DMS 273 (cell line): ENCODE measurements around the gene YWHAQ.
A peak's percentile ranks its signal among the peaks of the same experiment; 100 is the strongest.

ENCODE experiments used
- DNase-seq: peaks from one replicate; lab custom pipeline; 2025; ENCODE audit not compliant: unreplicated experiment; lab: John Stamatoyannopoulos, UW

The YWHAQ gene

DNA sequence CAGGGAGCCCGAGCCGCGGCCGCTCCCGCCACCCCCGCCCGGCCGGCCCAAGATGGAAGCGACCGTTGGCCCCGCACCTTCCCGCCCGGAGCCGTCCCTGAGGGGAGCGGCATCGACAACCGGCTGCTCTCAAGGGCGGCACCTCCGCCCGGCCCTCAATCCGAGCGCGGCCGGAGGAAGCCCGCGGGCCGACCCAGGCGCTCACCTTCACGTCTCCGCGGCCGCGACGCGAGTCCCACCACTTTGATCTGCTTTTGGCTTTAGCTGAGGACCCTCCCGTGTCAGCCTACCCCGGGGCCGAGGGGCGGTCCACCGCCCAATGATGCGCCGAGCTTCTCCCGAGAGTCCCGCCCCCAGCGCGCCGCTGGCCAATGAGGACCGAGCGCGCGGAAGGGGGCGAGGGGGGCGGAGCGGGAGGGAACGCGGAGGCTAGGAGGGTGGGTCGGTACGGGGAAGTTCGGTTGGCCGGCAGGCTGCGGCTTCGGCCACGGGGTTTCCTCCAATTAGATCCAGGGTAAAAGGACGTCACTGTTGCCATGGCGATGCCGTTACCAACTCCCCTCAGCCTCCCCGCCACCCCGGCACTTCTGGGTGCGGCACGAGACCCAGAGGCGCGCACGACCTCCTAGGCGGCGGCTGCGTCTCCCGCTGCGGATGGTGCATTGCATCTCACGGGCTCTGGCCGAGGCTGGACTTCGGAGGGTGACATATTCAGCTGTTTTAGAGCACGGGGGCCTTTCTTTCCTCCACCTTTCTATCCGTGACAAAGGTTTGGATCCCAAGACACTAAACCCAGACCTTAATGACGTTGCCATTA lies at the start of gene YWHAQ:
TSS of gene YWHAQ (minus strand) at position 262 of the 817 bp plus-strand sequence. CDS start 545 bp downstream, outside the sequence.
- DNase-seq = peak; percentile 100

DNA sequence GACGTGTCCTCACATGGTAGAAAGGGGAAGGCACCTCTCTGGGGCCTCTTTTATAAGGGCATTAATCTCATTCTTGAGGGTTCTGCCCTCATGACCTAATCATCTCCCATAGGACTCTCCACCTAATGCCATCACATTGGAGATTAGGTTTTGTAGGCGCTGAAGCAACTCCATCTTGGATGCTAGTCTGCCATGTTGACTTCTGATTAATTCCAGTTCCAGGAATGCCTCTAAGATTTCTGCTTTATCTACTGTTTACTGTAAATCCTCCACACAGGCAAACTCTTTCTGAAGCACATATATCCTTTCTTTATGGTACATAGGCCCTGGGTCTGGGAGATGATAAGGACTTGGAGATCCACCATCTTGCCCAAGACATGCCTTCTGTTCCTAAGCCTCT lies 49.3 kb upstream of the YWHAQ start:
- DNase-seq = no peak

GRCh38 chr2:9679218-9679617 lies 48.4 kb upstream of the YWHAQ start:
- DNase-seq = no peak

DNA sequence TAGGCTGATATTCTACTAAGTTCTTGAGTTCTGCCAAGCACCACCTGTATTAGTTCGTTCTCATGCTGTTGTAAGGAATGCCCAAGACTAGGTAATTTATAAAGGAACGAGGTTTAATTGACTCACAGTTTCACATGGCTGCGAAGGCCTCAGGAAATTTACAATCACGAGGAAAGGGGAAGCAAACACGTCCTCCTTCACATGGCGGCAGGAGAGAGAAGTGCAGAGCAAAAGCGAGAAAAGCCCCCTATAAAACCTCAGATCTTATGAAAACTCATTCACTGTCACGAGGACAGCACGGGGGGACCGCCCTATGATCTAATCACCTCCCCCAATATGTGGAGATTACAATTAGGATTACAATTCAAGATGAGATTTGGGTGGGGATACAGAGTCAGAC lies 47.7 kb upstream of the YWHAQ start:
- no peak for DNase-seq

GRCh38 chr2:9675415-9676351 lies 44.9 kb upstream of the YWHAQ start:
- DNase-seq = peak; percentile 43

DNA sequence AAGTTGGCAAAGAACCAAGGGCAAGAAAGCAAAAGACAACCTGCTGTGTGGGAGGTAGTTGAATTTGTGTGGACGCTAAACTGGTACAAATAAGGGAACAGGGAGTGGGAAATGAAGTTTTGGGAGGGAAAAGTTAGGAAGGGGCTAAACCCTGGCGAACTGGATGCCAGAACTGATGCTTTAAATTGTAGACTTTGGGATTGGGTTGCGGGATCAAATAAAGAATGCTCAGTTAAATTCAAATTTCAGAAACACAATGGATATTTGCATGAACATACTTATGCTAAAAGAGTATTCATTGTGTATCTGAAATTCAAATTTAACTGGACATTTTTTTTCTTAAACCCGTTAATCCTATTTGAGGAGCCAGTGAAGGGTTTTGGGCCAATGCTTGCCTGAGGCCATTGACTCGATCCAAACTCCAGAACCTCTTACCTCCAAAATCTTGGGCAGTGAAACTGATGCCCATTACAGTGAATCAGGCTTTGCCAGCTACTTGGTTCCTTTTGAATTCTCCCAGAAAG lies 44.2 kb upstream of the YWHAQ start:
- no peak for DNase-seq

DNA sequence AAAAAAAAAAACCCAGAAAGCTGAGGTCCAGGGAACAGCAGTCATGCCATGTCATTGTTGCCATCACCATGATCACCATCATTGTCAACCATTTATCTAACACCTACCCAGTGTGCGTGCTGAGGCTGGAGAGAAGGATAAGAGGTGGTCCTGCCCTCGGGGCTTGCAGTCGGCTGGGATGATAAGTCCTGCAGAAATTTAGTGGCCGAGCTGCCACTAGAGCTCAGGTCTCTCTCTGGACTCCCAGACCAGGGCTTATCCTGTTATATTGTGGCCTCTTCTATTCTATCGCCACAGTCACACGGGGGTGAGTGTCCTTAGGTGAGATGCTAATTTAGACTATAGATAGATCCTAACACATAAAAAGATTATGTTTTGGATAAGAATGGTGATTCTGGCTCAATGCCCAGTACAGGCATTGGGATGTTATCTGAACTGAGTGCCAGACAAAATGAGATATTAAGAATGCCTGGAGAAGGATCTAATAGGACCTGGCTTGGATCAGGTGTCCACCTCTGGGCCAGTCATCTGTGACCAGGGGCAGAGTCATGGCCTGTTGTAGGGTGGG lies 43.2 kb upstream of the YWHAQ start:
- no peak for DNase-seq

DNA sequence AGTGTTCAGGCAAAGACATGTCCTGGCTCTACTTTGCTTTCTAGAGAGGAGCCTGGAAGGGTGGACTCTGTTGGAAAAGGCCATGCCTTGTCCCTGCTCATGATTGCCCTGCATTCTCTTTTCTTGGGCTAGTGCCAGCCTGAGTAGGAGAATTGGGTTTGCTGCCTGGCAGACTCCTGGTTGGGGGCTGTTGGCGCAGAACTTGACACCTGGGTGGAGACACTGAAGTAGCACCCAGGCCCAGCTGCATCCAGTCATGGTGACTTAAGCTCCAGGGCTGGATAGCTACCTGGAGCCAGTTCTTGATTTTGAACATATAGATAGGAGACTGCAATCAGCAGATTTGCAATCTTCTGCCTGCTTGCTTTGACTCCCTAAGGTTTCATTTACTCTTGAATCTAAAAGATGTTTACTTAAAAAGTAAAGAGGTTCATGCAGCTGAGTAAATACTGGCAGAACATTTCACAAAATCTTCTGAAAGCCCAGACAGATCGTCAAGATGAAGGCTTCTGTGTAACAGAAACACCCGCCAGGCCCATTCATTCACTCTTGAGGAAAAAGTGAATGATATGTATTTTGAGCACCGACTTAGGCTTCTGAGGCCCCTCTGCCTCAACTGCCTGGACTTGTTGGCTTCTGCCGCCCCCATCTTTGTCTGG lies 38.0 kb upstream of the YWHAQ start:
- DNase-seq = peak; percentile 31

DNA sequence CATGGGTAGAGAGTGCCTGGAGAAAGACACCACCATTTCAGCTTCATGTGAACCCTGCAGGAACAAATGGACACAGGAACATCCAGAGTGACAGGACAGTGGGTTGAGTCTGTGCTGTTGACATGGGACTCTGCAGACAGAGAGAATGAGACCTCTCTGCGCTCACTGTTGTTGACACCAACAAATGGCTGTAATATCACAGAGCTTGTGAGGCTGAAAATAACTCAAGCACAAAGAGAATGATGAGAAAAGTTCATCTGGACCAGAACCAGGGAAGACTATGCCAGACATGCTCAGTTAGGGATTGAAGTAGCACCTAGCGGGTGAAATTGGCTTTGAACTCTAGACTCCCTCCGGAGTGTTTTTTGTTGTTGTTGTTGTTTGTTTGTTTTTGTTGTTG lies 37.0 kb upstream of the YWHAQ start:
- DNase-seq = no peak

- peak; percentile 63 for DNase-seq
These were observed 35.5 kb upstream of the YWHAQ start for GRCh38 chr2:9666306-9666705.

DNA sequence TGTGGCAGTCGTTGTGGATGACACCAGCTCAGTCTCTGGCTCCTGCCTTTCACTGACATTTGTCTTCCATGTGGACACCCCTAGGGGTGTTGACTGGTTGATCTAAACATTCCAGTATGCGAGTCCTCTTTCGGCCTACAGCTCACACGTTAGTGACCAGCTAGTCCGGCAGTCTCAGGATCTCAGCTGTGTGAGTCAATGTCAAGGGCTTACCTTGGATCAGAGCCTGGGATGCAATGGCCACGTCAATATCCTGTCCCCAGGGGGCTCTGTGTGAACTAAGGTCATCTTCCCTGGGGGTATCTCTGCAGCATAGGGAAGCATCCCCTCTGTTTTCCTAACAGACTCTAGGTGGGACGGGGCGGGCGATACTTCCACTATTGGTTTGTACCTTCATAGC lies 35.1 kb upstream of the YWHAQ start:
- peak; percentile 26 for DNase-seq

GRCh38 chr2:9664365-9664764 lies 33.6 kb upstream of the YWHAQ start:
- no peak for DNase-seq

DNA sequence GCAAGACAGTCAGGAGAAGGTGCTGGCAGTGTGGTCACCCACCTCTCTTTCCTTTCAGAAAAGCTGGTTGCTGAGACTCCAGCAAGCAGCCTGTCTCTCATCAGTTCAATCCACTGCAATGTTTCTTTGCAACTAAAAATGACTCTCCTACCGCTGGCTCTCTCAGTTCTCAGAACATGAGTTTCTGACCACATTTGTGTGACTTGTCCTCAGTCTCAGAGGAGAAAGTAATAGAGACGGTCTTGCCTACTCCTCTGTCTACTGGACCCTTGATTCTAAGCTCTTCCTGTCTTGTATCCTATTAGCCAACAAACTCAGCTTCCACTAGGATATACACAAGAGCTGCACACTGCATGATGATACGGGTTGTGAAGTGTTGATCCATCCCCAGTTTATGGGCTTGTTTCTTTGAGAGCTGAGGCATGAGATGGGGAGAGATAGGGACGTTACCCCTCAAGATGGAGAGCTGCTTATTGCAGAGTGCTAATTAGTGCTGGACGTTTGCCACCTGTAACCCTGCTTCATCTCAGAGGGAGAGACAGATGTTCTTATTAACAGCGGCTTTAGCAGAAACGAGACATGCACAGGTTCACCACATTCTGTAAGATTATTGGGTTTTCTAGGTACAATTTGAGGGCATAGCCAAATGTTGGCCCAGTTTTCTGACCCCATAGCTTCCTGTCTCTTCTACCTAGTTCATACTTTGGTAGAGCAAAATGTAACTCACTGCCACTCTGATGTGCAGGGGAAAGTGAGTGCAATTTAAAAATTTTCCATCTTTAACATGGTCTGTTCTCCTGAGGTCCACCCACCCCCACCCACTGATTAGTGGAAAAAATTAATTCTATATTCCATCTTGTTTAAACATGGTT lies 32.4 kb upstream of the YWHAQ start:
- DNase-seq = peak; percentile 81

GRCh38 chr2:9661261-9661660 lies 30.5 kb upstream of the YWHAQ start:
- no peak for DNase-seq

DNA sequence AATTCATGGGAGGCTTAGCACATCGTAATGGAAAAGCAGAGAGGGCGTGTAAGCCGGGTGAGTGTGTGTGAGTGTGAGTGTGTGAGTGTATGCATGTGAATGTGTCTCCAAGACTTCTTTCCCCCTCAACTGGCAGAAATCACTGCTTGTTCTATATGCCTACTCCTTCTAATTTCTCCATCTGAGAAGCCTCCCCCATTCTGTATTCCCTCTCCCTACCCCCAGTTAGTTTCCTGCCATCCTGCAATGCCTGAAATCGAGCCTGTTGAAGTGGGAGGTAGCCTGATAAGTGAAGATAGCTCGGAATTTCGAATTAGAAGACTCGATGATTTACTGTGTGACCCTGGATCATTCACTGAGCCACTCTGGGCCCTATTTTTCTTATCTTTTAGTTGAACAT lies 30.0 kb upstream of the YWHAQ start:
- DNase-seq = no peak

GRCh38 chr2:9660154-9660553 lies 29.4 kb upstream of the YWHAQ start:
- no peak for DNase-seq

DNA sequence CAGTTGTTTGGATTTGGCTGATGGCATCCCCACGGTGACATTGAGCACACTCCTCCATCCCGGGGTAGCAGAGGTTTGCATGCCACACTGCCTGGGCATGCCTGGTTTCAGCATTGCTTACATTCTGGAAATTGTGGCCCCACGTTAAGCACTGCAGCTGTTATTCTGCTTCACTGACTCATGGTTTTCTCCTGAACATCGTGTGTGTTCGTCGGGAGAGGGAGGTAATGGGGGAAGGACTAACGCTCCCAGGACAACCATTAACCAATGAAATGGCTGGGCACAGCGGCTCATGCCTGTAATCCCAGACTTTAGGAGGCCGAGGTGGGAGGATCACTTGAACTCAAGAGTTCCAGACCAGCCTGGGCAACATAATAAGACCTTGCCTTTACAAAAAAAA lies 28.2 kb upstream of the YWHAQ start:
- peak; percentile 24 for DNase-seq

- no peak for DNase-seq
These were observed 26.9 kb upstream of the YWHAQ start for GRCh38 chr2:9657731-9658130.

DNA sequence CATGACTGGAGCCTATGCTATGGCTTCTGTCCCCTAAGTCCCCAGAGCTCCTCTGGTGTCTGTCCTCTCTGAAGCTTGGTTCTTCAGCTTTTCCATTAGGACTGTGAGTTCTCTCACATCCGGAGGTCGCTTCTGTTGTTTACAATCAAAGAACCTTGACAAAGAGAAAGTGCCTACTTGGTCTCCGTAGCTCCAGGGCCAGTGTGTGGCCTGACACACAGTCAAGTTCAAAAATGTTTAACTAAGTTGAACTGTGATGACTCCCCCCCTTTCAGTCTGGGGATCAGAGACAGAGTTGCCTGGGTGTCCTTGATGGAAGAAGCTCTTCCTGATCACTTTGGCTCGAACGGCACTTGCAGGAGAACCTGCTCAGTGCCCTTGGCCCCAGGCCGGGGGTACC lies 26.3 kb upstream of the YWHAQ start:
- DNase-seq = no peak

- DNase-seq = no peak
These were observed 25.5 kb upstream of the YWHAQ start for GRCh38 chr2:9656270-9656766.
